ENCODE data around the gene POGLUT3.

The POGLUT3 gene

GRCh38 chr11:108501396-108501795, 3.2 kb upstream of the POGLUT3 start:
- no peak for DNase-seq (ENCODE audit: low spot score)

DNA sequence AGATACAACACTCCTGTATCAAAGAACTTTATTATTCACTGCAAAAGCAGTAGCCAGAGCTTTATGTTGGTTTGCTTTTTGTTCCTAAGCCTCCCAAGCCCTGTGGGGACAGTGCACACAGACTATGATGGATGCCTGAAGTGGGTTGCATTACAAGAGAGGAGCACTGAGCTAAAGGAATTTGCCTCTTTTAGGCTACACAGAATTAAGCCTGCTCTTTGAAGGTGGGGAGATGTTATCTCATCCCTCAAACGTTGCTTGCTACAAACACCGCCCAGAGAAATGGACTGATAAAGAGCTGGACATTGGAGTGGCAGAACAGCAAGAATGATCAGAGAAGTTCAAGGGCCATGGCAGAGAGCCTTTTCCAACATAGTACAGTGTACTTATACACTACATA, 2.5 kb upstream of the POGLUT3 start:
- no peak for DNase-seq (ENCODE audit: low spot score)

GRCh38 chr11:108500169-108500568, 2.0 kb upstream of the POGLUT3 start:
- no peak for DNase-seq (ENCODE audit: low spot score)

- no peak for DNase-seq (ENCODE audit: low spot score)
These were observed 728 bp upstream of the POGLUT3 start for GRCh38 chr11:108498816-108499408.

DNA sequence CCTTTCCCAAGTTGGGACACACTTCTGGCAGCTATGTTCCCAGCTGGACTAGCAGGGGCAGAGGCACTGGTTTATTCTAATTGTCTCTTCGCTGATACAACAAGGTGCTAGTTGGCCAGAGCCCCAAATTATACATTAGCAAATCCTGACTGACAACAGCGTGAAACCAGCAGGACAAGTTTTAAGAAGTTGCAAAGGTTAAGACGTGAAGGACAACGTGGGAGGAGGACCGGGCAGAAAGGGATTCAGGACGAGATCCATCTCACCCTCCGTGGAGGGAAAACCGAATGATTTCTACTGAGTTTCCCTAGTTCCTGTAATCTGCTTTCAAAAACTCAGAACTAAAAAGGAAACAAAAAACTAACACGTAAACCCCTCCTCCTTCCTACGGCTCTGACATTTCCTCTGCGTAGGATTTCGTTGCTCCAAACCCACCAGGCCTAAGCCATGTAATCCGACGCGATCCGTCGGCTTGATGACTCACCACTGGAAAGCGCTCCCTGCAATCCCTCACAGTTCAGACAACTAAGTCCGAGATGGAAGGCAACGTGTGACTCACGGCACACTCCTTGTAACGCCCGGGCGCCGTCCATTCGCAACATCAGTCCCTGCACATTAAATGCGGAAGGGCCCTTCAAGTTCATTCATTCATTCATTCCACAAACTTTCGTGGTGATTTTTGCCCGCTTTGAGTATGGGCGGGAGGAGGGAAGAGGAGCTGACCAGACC, 703 bp downstream of the POGLUT3 start:
- DNase-seq (ENCODE audit: low spot score), result peak; percentile 69

- DNase-seq (ENCODE audit: low spot score), result peak; percentile 11
These were observed 1.4 kb downstream of the POGLUT3 start for GRCh38 chr11:108496643-108497256.

- no peak for DNase-seq (ENCODE audit: low spot score)
These were observed 2.9 kb downstream of the POGLUT3 start for GRCh38 chr11:108495326-108495725.

DNA sequence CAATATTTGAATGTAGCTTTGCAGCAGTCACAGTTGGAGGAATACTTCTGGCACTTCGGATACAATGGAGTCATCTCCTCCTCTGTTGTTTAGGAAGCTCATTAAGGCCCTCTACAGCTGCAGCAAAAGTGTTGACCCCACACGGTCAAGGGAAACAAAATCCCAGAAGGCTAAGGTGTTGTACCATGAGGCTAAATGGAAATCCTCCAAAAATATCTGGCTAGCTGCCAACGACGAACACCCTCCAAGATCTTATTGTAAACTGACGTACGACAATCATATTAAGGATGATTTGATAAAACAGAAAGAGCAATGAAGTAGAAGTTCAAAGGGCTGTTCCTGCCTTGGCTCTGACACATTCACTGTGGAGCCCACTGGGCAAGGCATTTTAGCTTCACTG, 4.0 kb downstream of the POGLUT3 start:
- no peak for DNase-seq (ENCODE audit: low spot score)

DNA sequence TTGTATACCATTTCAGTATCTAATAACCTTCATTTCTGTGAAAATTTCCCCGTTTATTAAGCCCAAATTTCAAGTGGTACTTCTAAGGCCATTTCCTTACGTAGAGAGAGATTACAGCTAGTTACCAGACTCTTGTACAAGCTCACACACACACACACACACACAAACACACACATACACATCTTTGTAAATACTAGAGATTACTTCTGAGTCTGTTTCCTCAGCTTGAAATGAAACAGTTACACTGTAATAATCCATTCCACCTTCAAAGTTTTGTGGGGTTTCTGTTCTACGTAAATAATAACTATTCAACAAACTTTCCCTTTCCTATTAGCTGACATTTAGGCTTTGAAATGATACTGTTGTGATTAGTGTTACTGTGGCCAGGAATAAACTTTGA, 6.2 kb downstream of the POGLUT3 start:
- no peak for DNase-seq (ENCODE audit: low spot score)

DNA sequence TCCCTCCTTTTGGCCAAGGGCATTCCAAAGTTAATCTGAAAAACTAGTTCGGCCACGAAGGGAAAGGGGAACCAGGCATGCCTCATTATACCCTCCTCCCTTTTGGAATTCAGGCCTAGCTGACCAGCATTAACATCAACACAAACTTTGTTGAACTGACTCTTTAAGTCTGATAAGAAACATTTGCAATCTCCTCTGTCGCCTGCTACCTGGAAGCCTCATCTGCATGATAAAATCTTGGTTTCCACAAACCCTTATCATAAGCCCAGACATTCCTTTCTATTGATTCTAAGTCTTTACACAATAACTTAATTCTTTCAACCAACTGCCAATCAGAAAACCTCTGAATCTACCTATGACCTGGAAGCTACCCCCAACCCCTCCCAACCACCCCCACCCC, 11.4 kb downstream of the POGLUT3 start:
- DNase-seq (ENCODE audit: low spot score), result no peak

GRCh38 chr11:108486331-108486730, 11.9 kb downstream of the POGLUT3 start:
- no peak for DNase-seq (ENCODE audit: low spot score)

- DNase-seq (ENCODE audit: low spot score), result no peak
These were observed 15.0 kb downstream of the POGLUT3 start for GRCh38 chr11:108483163-108483562.

GRCh38 chr11:108474664-108475463, 23.3 kb downstream of the POGLUT3 start:
- no peak for DNase-seq (ENCODE audit: low spot score)

GRCh38 chr11:108472681-108473080, 25.5 kb downstream of the POGLUT3 start:
- DNase-seq (ENCODE audit: low spot score), result no peak

- no peak for DNase-seq (ENCODE audit: low spot score)
These were observed 29.7 kb downstream of the POGLUT3 start for GRCh38 chr11:108468478-108468864.

GRCh38 chr11:108467091-108467823, 30.9 kb downstream of the POGLUT3 start, which contains the start of gene C11orf65:
C11orf65 (minus strand) TSS chr11:108467529; CDS start chr11:108461559, 5,970 bp downstream.
- peak; percentile 91 for DNase-seq (ENCODE audit: low spot score)

- no peak for DNase-seq (ENCODE audit: low spot score)
These were observed 31.8 kb downstream of the POGLUT3 start for GRCh38 chr11:108466405-108466804.

- DNase-seq (ENCODE audit: low spot score), result no peak
These were observed 44.9 kb downstream of the POGLUT3 start for GRCh38 chr11:108453207-108453835.

Measured in SK-N-DZ (cell line).